Measurements from ENCODE around the gene RAF1.

DNA sequence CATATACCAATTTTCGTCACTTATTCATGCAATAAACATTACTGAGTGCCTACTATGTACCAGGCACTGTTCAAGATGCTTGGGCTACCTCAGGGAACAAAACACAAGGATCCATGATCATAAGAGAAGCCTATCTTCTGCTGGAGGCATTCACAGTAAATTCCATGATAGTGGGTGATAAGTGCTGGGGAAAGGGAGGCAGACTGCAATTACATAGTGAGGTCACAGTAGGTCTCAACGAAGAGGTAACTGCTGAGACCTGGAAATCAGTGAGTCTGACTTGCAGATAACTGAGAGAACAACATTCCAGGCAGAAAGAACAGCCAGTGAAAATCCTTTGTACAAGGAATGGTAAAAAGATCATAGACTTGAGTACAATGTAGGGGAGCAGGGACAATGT, 33.6 kb downstream of the RAF1 start:
- TF ChIP-seq, protein P1, sequence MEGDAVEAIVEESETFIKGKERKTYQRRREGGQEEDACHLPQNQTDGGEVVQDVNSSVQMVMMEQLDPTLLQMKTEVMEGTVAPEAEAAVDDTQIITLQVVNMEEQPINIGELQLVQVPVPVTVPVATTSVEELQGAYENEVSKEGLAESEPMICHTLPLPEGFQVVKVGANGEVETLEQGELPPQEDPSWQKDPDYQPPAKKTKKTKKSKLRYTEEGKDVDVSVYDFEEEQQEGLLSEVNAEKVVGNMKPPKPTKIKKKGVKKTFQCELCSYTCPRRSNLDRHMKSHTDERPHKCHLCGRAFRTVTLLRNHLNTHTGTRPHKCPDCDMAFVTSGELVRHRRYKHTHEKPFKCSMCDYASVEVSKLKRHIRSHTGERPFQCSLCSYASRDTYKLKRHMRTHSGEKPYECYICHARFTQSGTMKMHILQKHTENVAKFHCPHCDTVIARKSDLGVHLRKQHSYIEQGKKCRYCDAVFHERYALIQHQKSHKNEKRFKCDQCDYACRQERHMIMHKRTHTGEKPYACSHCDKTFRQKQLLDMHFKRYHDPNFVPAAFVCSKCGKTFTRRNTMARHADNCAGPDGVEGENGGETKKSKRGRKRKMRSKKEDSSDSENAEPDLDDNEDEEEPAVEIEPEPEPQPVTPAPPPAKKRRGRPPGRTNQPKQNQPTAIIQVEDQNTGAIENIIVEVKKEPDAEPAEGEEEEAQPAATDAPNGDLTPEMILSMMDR (conservative IDR thresholded peaks at IDR 0.05; ENCODE audit: low read depth in 2 of 2): no peak
- TF ChIP-seq, protein P2, sequence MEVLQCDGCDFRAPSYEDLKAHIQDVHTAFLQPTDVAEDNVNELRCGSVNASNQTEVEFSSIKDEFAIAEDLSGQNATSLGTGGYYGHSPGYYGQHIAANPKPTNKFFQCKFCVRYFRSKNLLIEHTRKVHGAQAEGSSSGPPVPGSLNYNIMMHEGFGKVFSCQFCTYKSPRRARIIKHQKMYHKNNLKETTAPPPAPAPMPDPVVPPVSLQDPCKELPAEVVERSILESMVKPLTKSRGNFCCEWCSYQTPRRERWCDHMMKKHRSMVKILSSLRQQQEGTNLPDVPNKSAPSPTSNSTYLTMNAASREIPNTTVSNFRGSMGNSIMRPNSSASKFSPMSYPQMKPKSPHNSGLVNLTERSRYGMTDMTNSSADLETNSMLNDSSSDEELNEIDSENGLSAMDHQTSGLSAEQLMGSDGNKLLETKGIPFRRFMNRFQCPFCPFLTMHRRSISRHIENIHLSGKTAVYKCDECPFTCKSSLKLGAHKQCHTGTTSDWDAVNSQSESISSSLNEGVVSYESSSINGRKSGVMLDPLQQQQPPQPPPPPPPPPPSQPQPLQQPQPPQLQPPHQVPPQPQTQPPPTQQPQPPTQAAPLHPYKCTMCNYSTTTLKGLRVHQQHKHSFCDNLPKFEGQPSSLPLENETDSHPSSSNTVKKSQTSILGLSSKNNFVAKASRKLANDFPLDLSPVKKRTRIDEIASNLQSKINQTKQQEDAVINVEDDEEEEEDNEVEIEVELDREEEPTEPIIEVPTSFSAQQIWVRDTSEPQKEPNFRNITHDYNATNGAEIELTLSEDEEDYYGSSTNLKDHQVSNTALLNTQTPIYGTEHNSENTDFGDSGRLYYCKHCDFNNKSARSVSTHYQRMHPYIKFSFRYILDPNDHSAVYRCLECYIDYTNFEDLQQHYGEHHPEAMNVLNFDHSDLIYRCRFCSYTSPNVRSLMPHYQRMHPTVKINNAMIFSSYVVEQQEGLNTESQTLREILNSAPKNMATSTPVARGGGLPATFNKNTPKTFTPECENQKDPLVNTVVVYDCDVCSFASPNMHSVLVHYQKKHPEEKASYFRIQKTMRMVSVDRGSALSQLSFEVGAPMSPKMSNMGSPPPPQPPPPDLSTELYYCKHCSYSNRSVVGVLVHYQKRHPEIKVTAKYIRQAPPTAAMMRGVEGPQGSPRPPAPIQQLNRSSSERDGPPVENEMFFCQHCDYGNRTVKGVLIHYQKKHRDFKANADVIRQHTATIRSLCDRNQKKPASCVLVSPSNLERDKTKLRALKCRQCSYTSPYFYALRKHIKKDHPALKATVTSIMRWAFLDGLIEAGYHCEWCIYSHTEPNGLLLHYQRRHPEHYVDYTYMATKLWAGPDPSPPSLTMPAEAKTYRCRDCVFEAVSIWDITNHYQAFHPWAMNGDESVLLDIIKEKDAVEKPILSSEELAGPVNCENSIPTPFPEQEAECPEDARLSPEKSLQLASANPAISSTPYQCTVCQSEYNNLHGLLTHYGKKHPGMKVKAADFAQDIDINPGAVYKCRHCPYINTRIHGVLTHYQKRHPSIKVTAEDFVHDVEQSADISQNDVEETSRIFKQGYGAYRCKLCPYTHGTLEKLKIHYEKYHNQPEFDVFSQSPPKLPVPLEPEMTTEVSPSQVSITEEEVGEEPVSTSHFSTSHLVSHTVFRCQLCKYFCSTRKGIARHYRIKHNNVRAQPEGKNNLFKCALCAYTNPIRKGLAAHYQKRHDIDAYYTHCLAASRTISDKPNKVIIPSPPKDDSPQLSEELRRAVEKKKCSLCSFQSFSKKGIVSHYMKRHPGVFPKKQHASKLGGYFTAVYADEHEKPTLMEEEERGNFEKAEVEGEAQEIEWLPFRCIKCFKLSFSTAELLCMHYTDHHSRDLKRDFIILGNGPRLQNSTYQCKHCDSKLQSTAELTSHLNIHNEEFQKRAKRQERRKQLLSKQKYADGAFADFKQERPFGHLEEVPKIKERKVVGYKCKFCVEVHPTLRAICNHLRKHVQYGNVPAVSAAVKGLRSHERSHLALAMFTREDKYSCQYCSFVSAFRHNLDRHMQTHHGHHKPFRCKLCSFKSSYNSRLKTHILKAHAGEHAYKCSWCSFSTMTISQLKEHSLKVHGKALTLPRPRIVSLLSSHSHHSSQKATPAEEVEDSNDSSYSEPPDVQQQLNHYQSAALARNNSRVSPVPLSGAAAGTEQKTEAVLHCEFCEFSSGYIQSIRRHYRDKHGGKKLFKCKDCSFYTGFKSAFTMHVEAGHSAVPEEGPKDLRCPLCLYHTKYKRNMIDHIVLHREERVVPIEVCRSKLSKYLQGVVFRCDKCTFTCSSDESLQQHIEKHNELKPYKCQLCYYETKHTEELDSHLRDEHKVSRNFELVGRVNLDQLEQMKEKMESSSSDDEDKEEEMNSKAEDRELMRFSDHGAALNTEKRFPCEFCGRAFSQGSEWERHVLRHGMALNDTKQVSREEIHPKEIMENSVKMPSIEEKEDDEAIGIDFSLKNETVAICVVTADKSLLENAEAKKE (CRISPR knock-in tag; IDR thresholded peaks at IDR 0.05): no peak
- TF ChIP-seq EZH2phosphoT487 (IDR thresholded peaks at IDR 0.05; ENCODE audit: unreplicated experiment): no peak
